Activated naive CD4-positive, alpha-beta T cell treated with anti-CD3 and anti-CD28 coated beads, Interleukin-2, amount 10 ng/mL, durations not matched to agents 7 days and 5 days (primary cell): ENCODE results near the gene BACH2.
A peak's percentile ranks its signal among the peaks of the same experiment; 100 is the strongest.
"Not testable (repeated sequence)": the region's sequence is repeated elsewhere in the genome, so short reads cannot be mapped to it uniquely, and the experiment has no call there.

ENCODE experiments used
- CTCF ChIA-PET: fragments of 350-600 bp; sonication (Branson Sonifier 250); formaldehyde crosslinking; loops from one replicate; lab custom pipeline; 2021; ENCODE audit warnings: antibody characterized with exemption; lab: Charles Lee
- DNase-seq: peaks from one replicate; pipeline ENCODE4 v3.0.0-alpha.2; 2020
- H3K27ac Mint-ChIP-seq: one replicate; pipeline ENCODE4 v1.8.0; 2021; ENCODE audit warnings: mild to moderate bottlenecking, moderate library complexity, mixed read lengths
- H3K27me3 Mint-ChIP-seq: one replicate; pipeline ENCODE4 v1.8.0; 2021; ENCODE audit warnings: mild to moderate bottlenecking, mixed read lengths
- H3K36me3 Mint-ChIP-seq: one replicate; pipeline ENCODE4 v1.8.0; 2021; ENCODE audit warnings: mixed read lengths
- H3K4me1 Mint-ChIP-seq: one replicate; pipeline ENCODE4 v1.8.0; 2021; ENCODE audit warnings: mixed read lengths
- H3K4me3 Mint-ChIP-seq: one replicate; pipeline ENCODE4 v1.8.0; 2021; ENCODE audit warnings: mild to moderate bottlenecking, moderate library complexity, mixed read lengths
- H3K9me3 Mint-ChIP-seq: one replicate; pipeline ENCODE4 v1.8.0; 2021; ENCODE audit warnings: mixed read lengths

BACH2 gene

GRCh38 chr6:90166155-90166924 is 130.3 kb downstream of the BACH2 start:
- CTCF ChIA-PET = interaction anchor here (1.1 kb wide), 1 partner anchor 17 kb away, joined by 3 read pairs; no protein-coding TSS in a partner anchor
- Mint-ChIP-seq H3K4me1 (peaks cover 46% of the 10 kb centered on the region), H3K36me3 (peaks cover 43% of the 10 kb centered on the region)
- H3K4me3 Mint-ChIP-seq, H3K9me3 Mint-ChIP-seq, DNase-seq, H3K27me3 Mint-ChIP-seq, H3K27ac Mint-ChIP-seq: not testable (repeated sequence)

DNA sequence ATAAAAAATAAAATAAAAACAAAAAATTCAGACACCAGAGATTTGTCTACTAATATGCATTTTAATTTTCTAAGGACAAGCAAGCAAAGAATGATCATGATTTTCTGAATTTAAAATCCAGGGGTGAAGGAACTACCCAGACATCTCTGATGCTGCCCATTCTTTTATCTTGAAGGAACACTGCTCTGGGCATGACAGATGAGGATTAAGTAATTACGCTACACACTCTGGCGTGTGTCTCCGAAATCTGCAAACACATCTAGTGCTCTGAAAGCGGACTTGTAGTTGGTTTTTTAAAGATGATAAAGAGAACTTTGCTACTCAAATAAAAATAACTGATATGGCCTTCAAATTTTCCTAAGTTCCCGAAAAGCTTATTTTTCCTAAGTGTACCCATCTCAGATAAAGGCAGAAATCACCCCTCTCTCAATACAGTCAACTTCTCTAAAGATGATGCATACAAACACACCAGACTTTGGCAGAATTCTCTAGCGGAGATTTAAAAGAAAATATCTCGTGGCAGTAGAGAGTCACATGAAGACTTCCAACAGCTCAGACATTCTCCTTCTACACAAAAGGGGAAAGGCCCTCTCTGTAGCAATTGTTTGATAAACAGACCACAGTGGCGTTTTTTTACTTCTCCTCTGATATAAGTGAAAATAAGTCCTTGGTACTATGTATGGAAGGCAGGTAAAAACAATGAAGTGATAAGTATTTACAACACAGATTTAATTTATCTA is 133.8 kb downstream of the BACH2 start:
- Mint-ChIP-seq H3K27me3 (no peaks in the 10 kb centered on the region), H3K4me3 (no peak overlapping the region), H3K9me3 (peaks cover 2% of the 10 kb centered on the region), H3K36me3 (peaks cover 30% of the 10 kb centered on the region), H3K4me1 (peaks cover 46% of the 10 kb centered on the region), H3K27ac (no peak overlapping the region)
- CTCF ChIA-PET = interaction anchor here (1.4 to 1.5 kb wide), 3 partner anchors 9 to 45 kb away, joined by 3 read pairs; no protein-coding TSS in a partner anchor
- DNase-seq = no peak

- H3K4me1 Mint-ChIP-seq = peaks cover 71% of the 10 kb centered on the region
- peak overlapping the region; percentile 39 for H3K27ac Mint-ChIP-seq
- DNase-seq = no peak
- no peak overlapping the region for H3K4me3 Mint-ChIP-seq
- CTCF ChIA-PET = interaction anchor here (0.9 to 1.2 kb wide), 2 partner anchors 18 to 188 kb away, joined by 3 read pairs; no protein-coding TSS in a partner anchor
- H3K36me3 Mint-ChIP-seq = peaks cover 19% of the 10 kb centered on the region
- H3K9me3 Mint-ChIP-seq = peaks cover under 1% of the 10 kb centered on the region
- H3K27me3 Mint-ChIP-seq = no peaks in the 10 kb centered on the region
Measured at GRCh38 chr6:90160013-90160412, 136.6 kb downstream of the BACH2 start.

GRCh38 chr6:90159452-90159851 is 137.2 kb downstream of the BACH2 start:
- CTCF ChIA-PET = interaction anchor here (0.9 to 1.3 kb wide), 3 partner anchors 10 to 188 kb away, joined by 3 read pairs; no protein-coding TSS in a partner anchor
- H3K36me3 Mint-ChIP-seq = peaks cover 21% of the 10 kb centered on the region
- H3K4me1 Mint-ChIP-seq = peaks cover 76% of the 10 kb centered on the region
- H3K27me3 Mint-ChIP-seq = no peaks in the 10 kb centered on the region
- no peak overlapping the region for H3K4me3 Mint-ChIP-seq
- H3K27ac Mint-ChIP-seq = no peak overlapping the region
- no peak for DNase-seq
- no peaks in the 10 kb centered on the region for H3K9me3 Mint-ChIP-seq

- Mint-ChIP-seq H3K9me3 (no peaks in the 10 kb centered on the region), H3K36me3 (peaks cover 21% of the 10 kb centered on the region), H3K27me3 (no peaks in the 10 kb centered on the region), H3K4me3 (no peak overlapping the region), H3K4me1 (peaks cover 78% of the 10 kb centered on the region), H3K27ac (no peak overlapping the region)
- no peak for DNase-seq
- CTCF ChIA-PET = interaction anchor here (1.3 kb wide), 1 partner anchor 9 kb away, joined by 3 read pairs; no protein-coding TSS in a partner anchor
Measured at GRCh38 chr6:90158936-90159335, 137.7 kb downstream of the BACH2 start.

GRCh38 chr6:90157441-90157840 is 139.2 kb downstream of the BACH2 start:
- no peaks in the 10 kb centered on the region for H3K9me3 Mint-ChIP-seq
- peaks cover 15% of the 10 kb centered on the region for H3K36me3 Mint-ChIP-seq
- peaks cover 74% of the 10 kb centered on the region for H3K4me1 Mint-ChIP-seq
- peak overlapping the region; percentile 84 for H3K27ac Mint-ChIP-seq
- H3K4me3 Mint-ChIP-seq = no peak overlapping the region
- no peak for DNase-seq
- CTCF ChIA-PET = interaction anchor here (0.9 to 2.1 kb wide), 6 partner anchors 8 to 75 kb away, joined by 3 to 7 read pairs (median 3); no protein-coding TSS in a partner anchor
- H3K27me3 Mint-ChIP-seq = no peaks in the 10 kb centered on the region

- Mint-ChIP-seq H3K9me3 (no peaks in the 10 kb centered on the region), H3K27me3 (no peaks in the 10 kb centered on the region), H3K27ac (peak overlapping the region; percentile 84), H3K4me3 (peak overlapping the region; percentile 9), H3K36me3 (peaks cover 15% of the 10 kb centered on the region), H3K4me1 (peaks cover 73% of the 10 kb centered on the region)
- peak; percentile 59 for DNase-seq
- CTCF ChIA-PET = interaction anchor here (0.9 to 2.1 kb wide), 5 partner anchors 7 to 74 kb away, joined by 3 to 7 read pairs (median 3); no protein-coding TSS in a partner anchor
Measured at GRCh38 chr6:90156861-90157260, 139.8 kb downstream of the BACH2 start.

DNA sequence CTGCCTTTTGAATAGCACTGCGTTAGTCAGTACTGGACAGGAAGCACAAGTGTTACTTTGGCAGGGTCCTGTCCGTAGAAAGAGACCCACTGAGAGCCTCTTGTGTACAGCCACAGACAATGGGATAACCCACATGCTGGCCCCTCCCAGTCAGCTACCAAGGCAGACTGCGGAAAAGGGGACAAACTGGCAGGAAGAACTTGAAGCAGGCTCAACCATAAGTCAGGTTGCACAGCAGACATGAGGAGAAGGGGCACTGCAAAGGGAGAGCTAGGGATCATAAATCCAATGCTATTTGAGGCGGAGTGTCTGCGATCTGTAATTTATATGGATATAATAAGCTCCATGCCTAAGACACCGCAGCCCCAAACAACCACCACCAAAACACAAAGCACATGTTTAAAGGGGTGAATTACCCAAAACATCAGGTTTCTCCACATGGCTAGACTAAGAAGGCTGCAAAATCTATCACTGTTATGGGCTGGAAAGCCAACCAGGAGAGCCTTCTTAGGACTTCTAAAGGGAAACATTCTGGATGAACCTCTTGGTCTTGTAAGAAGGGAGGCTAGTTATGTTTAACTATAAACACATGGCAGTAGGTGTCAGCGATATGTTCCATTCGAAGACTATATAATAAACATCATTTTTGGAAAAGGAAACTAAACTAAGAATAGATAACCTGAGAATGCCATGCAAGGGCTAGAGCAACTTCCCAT is 141.7 kb downstream of the BACH2 start:
- Mint-ChIP-seq H3K4me3 (no peak overlapping the region), H3K36me3 (peaks cover 20% of the 10 kb centered on the region), H3K27ac (peak overlapping the region; percentile 38), H3K4me1 (peaks cover 69% of the 10 kb centered on the region), H3K9me3 (no peaks in the 10 kb centered on the region), H3K27me3 (no peaks in the 10 kb centered on the region)
- CTCF ChIA-PET = interaction anchor here (0.7 to 2.0 kb wide), 2 partner anchors 10 to 214 kb away, joined by 4 read pairs; no protein-coding TSS in a partner anchor
- DNase-seq = no peak

GRCh38 chr6:90151576-90152422 is 144.8 kb downstream of the BACH2 start:
- no peak for DNase-seq
- CTCF ChIA-PET = interaction anchor here (0.9 kb wide), 1 partner anchor 24 kb away, joined by 3 read pairs; no protein-coding TSS in a partner anchor
- H3K27me3 Mint-ChIP-seq = no peaks in the 10 kb centered on the region
- H3K9me3 Mint-ChIP-seq = no peaks in the 10 kb centered on the region
- peaks cover 22% of the 10 kb centered on the region for H3K36me3 Mint-ChIP-seq
- peaks cover 67% of the 10 kb centered on the region for H3K4me1 Mint-ChIP-seq
- no peak overlapping the region for H3K4me3 Mint-ChIP-seq
- H3K27ac Mint-ChIP-seq = no peak overlapping the region

DNA sequence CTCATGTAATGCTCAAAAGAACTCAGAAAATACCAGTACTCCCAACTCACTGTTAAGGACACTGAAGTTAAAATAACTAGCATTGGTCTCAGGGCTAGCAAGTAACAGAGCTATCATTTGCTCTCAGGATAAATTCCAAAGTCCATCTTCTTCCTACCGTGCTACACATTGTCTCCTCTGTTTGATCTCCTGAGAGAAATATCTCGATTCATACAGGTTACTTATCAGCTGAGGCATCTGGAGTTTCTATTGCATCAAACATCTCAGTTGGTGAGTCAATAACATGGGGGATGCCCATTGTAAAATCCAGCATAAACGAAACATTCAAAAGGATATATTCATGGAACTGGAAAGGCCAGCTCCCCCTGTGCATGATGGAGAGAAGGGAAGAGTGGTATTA is 147.4 kb downstream of the BACH2 start:
- peaks cover 62% of the 10 kb centered on the region for H3K4me1 Mint-ChIP-seq
- H3K27me3 Mint-ChIP-seq = no peaks in the 10 kb centered on the region
- H3K36me3 Mint-ChIP-seq = peaks cover 32% of the 10 kb centered on the region
- no peak overlapping the region for H3K4me3 Mint-ChIP-seq
- CTCF ChIA-PET = interaction anchor here (0.7 to 1.9 kb wide), 4 partner anchors 8 to 51 kb away, joined by 3 to 5 read pairs (median 3); no protein-coding TSS in a partner anchor
- no peak overlapping the region for H3K27ac Mint-ChIP-seq
- H3K9me3 Mint-ChIP-seq = no peaks in the 10 kb centered on the region
- DNase-seq = no peak

DNA sequence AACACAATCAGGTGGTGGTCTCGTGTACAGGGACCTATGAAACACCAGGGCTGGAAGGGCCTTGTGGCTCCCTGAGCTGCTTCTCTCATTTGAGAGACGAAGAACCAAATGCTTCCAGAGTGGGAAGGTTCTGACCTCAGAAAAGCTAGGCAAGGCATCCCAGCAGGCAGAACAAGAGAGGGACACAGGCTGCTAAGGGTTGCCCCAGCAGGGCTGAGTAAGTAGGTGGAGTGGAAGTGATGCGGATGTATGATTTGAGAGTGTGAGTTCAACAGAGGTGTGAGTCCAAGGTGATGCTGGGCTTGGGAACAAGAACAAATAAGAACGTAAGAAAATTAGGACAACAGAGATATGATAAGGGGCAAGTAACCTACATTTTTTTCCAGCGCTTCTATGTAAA is 147.8 kb downstream of the BACH2 start:
- CTCF ChIA-PET = interaction anchor here (0.7 to 1.9 kb wide), 4 partner anchors 9 to 51 kb away, joined by 3 to 5 read pairs (median 3); no protein-coding TSS in a partner anchor
- Mint-ChIP-seq H3K27me3 (no peaks in the 10 kb centered on the region), H3K4me1 (peaks cover 59% of the 10 kb centered on the region), H3K4me3 (no peak overlapping the region), H3K36me3 (peaks cover 29% of the 10 kb centered on the region), H3K27ac (no peak overlapping the region), H3K9me3 (no peaks in the 10 kb centered on the region)
- no peak for DNase-seq

DNA sequence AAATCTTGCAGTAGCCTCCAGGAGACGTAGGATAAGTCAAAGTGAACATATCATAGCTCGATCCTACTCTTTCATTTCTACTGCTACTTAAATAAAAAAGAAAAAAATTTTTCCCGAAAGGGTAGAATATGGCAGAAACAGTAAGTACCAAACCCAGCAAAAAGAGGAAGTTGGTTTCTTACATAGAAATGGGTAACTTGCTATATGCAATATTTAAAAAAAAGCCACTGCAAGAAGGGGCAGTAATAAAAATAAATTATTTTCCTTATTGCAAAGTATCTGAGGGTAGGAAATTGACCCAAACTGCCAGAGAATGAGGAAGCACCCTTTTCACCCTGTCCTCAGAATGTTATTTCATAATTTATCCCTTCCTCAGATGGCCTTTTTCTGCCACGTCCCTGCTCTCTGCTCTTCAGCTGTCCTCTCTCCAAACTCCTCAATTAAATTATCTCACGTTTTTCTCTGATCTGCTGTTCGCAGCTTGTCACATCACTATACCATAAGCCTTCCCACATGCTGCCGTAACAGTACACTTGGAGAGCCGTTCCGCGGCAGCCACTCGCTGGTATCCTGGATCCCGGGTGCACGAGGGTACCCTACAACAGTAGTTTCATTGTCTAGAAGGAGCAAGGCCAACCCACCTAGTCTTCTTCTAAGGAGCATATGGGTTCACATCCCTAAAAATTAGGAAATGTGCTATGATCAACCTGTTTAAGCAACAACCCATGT is 149.6 kb downstream of the BACH2 start:
- no peak overlapping the region for H3K4me3 Mint-ChIP-seq

More for the DNA sequence above, 149.6 kb downstream of the BACH2 start:
- H3K27ac Mint-ChIP-seq = no peak overlapping the region
- peaks cover 28% of the 10 kb centered on the region for H3K36me3 Mint-ChIP-seq
- CTCF ChIA-PET = interaction anchor here (1.0 kb wide), 1 partner anchor 30 kb away, joined by 3 read pairs; no protein-coding TSS in a partner anchor
- DNase-seq = no peak
- peaks cover 57% of the 10 kb centered on the region for H3K4me1 Mint-ChIP-seq
- H3K27me3 Mint-ChIP-seq = no peaks in the 10 kb centered on the region
- H3K9me3 Mint-ChIP-seq = no peaks in the 10 kb centered on the region
